GM19324 (cell line): ENCODE measurements around the gene ALDH1L2.
"Not testable (repeated sequence)": the region's sequence is repeated elsewhere in the genome, so short reads cannot be mapped to it uniquely, and the experiment has no call there.

Source experiments
- ATAC-seq: cut with Tn5 transposase; IDR thresholded peaks from one replicate; pipeline ENCODE4 v1.9.1; 2021; ENCODE audit warnings: mild to moderate bottlenecking, moderate library complexity; ENCODE audit not compliant: unreplicated experiment, low FRiP score

The ALDH1L2 gene

DNA sequence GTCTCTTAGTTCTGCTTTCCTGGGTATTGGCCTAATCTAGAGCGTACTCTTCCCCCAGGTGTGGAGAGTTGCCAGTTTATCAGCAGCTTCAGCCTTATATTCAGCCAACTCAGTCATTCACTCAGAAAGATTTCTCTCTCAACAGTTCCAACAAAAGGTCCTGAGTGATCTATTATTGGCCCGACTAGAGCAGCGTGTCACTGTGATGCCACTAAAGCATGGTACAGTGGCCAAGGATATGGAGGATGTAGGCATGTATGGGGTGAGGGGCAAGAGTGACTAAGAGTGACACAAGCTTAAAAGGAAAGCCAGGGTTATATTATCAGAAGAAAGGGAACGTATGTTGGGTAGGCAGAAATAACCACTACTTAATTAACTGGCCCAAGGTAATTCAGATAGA lies 93.3 kb downstream of the ALDH1L2 start:
- ATAC-seq = no peak

DNA sequence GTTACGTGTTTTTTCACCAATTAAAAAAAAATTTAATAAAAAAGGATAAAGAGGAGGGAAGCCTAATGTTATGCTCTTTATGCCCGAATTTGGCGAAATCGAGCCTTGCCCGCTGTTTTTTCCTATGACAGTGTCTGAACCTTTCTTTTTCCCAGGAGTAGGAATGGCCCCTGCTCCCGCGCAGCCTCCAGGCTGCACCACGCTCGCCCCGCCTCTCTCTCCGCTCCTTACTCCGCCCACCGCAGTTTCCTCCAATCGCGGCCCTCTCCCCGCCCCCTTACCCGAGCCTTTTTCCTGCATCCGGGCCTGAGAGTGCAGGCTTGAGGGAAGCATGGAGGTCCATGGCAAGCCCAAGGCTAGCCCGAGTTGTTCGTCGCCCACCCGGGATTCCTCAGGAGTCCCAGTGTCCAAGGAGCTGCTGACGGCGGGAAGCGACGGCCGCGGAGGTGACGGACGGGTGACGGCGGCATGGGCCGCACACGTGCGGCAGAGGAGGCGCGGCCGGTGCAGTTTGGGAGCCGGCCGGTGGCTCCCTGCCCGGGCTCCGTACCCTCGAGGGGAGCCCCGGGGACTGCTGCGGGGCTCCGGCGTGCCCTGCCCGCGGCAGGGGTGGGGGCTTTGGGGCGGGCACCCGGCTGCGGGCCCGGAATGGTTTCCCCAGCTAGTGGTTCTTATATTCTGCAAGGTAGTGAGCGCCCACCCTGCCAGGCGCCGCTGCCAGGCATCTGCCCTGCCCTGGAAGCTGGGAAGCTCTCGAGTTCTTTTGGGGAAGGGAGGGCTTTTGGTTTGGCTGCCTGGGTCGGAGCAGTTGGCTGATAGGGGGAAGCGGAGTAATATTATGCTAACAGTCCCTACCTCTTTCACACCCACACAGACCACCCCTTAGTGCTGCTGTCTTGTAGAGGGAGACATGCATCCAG lies 98.0 kb downstream of the ALDH1L2 start, which contains the start of gene NOPCHAP1:
TSS of gene NOPCHAP1 (plus strand) at position 295 of the 920 bp plus-strand sequence. CDS start at position 332, 37 bp downstream.
- peak; percentile 95 for ATAC-seq

GRCh38 chr12:104985206-104985605 lies 99.1 kb downstream of the ALDH1L2 start:
- ATAC-seq = no peak

DNA sequence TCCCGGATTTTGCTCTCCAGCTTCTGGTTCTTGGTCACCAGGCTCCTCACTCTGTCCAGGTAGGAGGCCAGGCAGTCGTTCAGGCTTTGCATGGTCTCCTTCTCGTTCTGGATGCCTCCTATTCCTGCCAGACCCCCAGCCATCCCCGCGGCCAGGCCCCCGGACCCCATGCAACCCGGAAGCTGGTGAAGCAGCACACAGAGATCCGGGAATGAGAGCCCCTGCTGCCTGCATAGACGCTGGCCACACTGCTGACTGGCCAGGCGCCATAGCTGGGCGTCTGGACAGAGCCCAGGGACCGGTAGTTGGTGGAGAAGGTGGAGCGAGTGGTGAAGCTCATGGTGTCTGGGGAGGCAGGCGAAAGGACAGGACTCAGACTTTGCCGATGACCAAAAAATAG lies 106.6 kb downstream of the ALDH1L2 start:
- ATAC-seq = not testable (repeated sequence)

DNA sequence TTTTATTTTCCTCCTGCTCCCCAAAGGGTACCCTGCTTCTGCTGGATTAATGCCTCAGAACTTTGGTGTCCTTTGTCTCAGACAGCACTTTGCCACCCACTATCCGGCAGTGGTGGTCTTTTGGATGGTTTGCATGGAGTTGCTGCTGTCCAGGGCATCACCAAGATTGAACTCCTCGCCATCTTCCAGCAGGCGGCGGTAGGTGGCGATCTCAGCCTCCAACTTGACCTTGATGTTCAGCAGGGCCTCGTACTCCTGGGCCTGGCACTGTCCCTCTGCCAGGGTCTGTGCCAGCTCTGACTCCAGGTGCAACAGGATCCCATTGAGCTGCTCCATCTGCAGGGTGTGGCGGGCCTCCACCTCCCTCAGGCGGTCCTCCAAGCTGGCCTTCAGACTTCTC lies 107.6 kb downstream of the ALDH1L2 start:
- no peak for ATAC-seq

DNA sequence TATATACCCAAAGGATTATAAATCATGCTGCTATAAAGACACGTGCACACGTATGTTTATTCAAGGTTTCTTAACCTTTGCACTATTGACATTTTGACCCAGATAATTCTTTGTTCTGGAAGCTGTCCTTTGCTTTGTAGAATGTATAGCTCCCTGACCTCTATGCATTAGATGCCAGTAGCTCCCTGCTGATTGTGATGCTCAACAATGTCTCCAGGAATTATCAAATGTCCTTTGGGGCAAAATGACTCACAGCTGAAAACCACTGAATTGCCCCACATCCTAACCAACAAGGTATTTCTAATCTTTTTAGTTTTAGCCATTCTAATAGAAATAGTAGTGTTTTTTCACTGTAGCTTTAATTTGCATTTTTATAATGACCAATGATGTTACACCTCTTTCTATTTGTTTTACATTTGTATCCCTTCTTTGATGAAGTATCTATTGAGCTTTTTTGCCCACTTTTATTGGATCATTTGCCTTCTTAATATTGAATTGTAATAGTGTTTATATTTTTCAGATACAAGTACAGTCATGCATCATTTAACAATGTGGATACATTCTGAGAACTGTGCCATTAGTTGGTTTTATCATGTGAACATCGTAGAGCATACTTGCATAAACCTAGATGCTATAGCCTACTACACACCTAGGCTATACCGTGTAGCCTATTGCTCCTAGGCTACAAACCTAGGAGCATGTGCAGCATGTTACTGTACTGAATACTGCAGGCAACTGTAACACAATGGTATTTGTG lies 108.5 kb downstream of the ALDH1L2 start:
- no peak for ATAC-seq

DNA sequence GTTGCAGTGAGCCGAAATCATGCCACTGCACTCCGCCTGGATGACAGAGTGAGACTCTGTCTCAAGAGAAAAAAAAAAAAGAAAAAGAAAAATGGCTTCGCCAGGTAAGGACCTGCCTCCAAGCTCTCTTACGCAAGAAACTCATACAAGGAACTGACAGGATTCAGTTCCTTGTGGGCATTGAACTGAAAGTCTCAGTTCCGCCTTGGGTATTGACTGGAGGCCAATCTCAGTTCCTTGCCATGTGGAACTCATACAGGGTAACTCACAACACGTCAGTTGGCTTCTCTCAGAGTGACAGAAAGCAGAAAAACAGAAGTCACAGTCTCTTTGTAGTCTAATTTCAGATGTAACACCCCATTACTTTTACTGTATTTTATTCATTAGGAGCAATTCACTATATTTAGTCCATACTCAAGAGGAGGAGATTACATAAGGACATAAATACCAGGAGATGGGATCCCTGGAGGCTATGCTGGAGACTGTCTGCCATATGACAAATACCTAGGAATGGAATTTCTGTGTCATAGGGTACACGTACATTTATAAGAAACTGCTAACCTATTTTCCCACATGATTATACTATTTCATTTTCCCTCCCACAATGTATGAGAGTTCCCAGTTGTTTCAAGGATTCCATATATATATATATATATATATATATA lies 109.5 kb downstream of the ALDH1L2 start:
- peak; percentile 86 for ATAC-seq

DNA sequence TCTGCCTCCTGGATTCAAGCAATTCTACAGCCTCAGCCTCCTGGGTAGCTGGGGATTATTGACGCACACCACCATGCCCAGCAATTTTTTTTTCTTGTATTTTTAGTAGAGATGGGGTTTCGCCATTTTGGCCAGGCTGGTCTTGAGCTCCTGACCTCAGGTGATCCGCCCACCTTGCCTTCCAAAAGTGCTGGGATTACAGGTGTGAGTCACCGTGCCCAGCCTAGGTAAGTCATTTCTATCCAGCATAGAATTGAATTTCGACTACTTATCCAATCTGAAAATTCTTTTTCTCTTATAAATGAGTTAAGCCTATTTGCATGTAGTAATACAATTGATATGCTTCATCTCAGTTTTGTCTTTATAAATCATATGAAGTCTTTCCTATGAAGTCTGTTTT lies 111.0 kb downstream of the ALDH1L2 start:
- no peak for ATAC-seq

- no peak for ATAC-seq
Observed at GRCh38 chr12:104971306-104971705, 113.0 kb downstream of the ALDH1L2 start.
